HG02970 (cell line): ENCODE data around the gene NAA15.
"Not testable (repeated sequence)": the region's sequence is repeated elsewhere in the genome, so short reads cannot be mapped to it uniquely, and the experiment has no call there.

ENCODE experiments used
- ATAC-seq: cut with Tn5 transposase; IDR thresholded peaks from one replicate; pipeline ENCODE4 v1.9.1; 2021; ENCODE audit warnings: mild to moderate bottlenecking, moderate library complexity, moderate number of reproducible peaks; ENCODE audit not compliant: unreplicated experiment, low FRiP score

The NAA15 gene

GRCh38 chr4:139295942-139296299 is 5.4 kb upstream of the NAA15 start:
- ATAC-seq: no peak

GRCh38 chr4:139297001-139297410 is 4.3 kb upstream of the NAA15 start:
- no peak for ATAC-seq

- ATAC-seq: no peak
Observed at GRCh38 chr4:139299536-139299935, 1.8 kb upstream of the NAA15 start.

- peak; percentile 3 for ATAC-seq
Observed at GRCh38 chr4:139300431-139301112, 733 bp upstream of the NAA15 start.

GRCh38 chr4:139301821-139302611 is 711 bp downstream of the NAA15 start, which contains the start of gene NDUFC1:
Gene NDUFC1, minus strand, starts transcription at chr4:139302477. Its CDS starts 6,679 bp downstream, at chr4:139295798.
- peak; percentile 33 for ATAC-seq

GRCh38 chr4:139304920-139305319 is 3.6 kb downstream of the NAA15 start:
- ATAC-seq: no peak

- no peak for ATAC-seq
Observed at GRCh38 chr4:139311909-139312308, 10.6 kb downstream of the NAA15 start.

GRCh38 chr4:139312552-139313332 is 11.4 kb downstream of the NAA15 start:
- ATAC-seq: no peak

- not testable (repeated sequence) for ATAC-seq
Observed at GRCh38 chr4:139313414-139313813, 12.1 kb downstream of the NAA15 start.

- no peak for ATAC-seq
Observed at GRCh38 chr4:139314047-139314800, 12.9 kb downstream of the NAA15 start.

GRCh38 chr4:139315221-139315675 is 13.9 kb downstream of the NAA15 start:
- ATAC-seq: no peak

- no peak for ATAC-seq
Observed at GRCh38 chr4:139316733-139317132, 15.4 kb downstream of the NAA15 start.

- no peak for ATAC-seq
Observed at GRCh38 chr4:139317635-139318034, 16.3 kb downstream of the NAA15 start.

GRCh38 chr4:139319571-139319970 is 18.3 kb downstream of the NAA15 start:
- no peak for ATAC-seq

GRCh38 chr4:139322070-139322469 is 20.8 kb downstream of the NAA15 start:
- not testable (repeated sequence) for ATAC-seq

GRCh38 chr4:139322541-139322940 is 21.2 kb downstream of the NAA15 start:
- not testable (repeated sequence) for ATAC-seq

- ATAC-seq: no peak
Observed at GRCh38 chr4:139324620-139325019, 23.3 kb downstream of the NAA15 start.

- no peak for ATAC-seq
Observed at GRCh38 chr4:139329665-139330200, 28.4 kb downstream of the NAA15 start.

GRCh38 chr4:139330283-139330682 is 29.0 kb downstream of the NAA15 start:
- no peak for ATAC-seq

GRCh38 chr4:139331185-139331584 is 29.9 kb downstream of the NAA15 start:
- ATAC-seq: no peak
